Naive thymus-derived CD4-positive, alpha-beta T cell (primary cell): Measurements from ENCODE around the gene SUGP1. TPM values are rescaled to one million over a fixed set of nuclear protein-coding genes. Genes with fewer than 3 reads are reported as not detected.

Experiments used
- ATAC-seq: fragments of 150-1000 bp; cut with Tn5 transposase; 2 replicates; pipeline ENCODE4 v1.10.0; 2021; ENCODE audit warnings: mild to moderate bottlenecking, moderate library complexity
- CTCF ChIA-PET: fragments of 350-600 bp; sonication (Branson Sonifier 250); formaldehyde crosslinking; loops from one replicate; lab custom pipeline; 2021; ENCODE audit warnings: antibody characterized with exemption; lab: Charles Lee
- POLR2A ChIA-PET: fragments of 350-600 bp; sonication (Branson Sonifier 250); formaldehyde crosslinking; loops from one replicate; lab custom pipeline; 2021; ENCODE audit warnings: antibody characterized with exemption, inconsistent platforms; lab: Charles Lee
- DNase-seq, 9 donors: peaks; one replicate each; pipeline versions ENCODE4 v3.0.0 to v3.0.0-alpha.2; 2020 to 2022; ENCODE audit warnings: mixed read lengths in 1 of 9
- H3K27ac ChIP-seq: one replicate; pipeline ENCODE4 v1.7.0; 2013; ENCODE audit warnings: mild to moderate bottlenecking, low read depth, low read length, moderate library complexity
- H3K27me3 ChIP-seq, 2 donors: one replicate each; pipeline ENCODE4 v1.7.0; 2013; ENCODE audit warnings: low read length in 2 of 2, mild to moderate bottlenecking in 2 of 2, moderate library complexity in 2 of 2; ENCODE audit not compliant: control insufficient read depth in 2 of 2, insufficient read depth in 2 of 2
- H3K36me3 ChIP-seq, 3 experiments: 1 replicate in 2 of 3; 2 replicates in 1 of 3; pipeline ENCODE4 v1.7.0; 2013; ENCODE audit warnings: low read length in 3 of 3, mild to moderate bottlenecking in 3 of 3, moderate library complexity in 1 of 3; ENCODE audit not compliant: insufficient read depth in 3 of 3, control insufficient read depth in 2 of 3
- H3K4me1 ChIP-seq, 2 donors: one replicate each; pipeline ENCODE4 v1.7.0; 2013; ENCODE audit warnings: low read length in 2 of 2, mild to moderate bottlenecking in 2 of 2, moderate library complexity in 1 of 2; ENCODE audit not compliant: control insufficient read depth in 2 of 2, insufficient read depth in 2 of 2
- H3K4me3 ChIP-seq: 2 replicates; pipeline ENCODE4 v1.7.0; 2013; ENCODE audit warnings: mild to moderate bottlenecking, low read length
- H3K9me3 ChIP-seq, 3 experiments: 1 replicate in 2 of 3; 2 replicates in 1 of 3; pipeline ENCODE4 v1.7.0; 2013; ENCODE audit warnings: low read length in 3 of 3; ENCODE audit not compliant: control insufficient read depth in 2 of 3
- H3K27ac Mint-ChIP-seq, 9 donors: one replicate each; pipeline ENCODE4 v1.8.0; 2020 to 2022; ENCODE audit warnings: mixed read lengths in 9 of 9, mild to moderate bottlenecking in 8 of 9, moderate library complexity in 5 of 9, inconsistent platforms in 2 of 9
- H3K27me3 Mint-ChIP-seq, 5 donors: one replicate each; pipeline ENCODE4 v1.8.0; 2021 to 2022; ENCODE audit warnings: mixed read lengths in 5 of 5, mild to moderate bottlenecking in 1 of 5
- H3K36me3 Mint-ChIP-seq, 5 donors: one replicate each; pipeline ENCODE4 v1.8.0; 2020 to 2022; ENCODE audit warnings: mixed read lengths in 5 of 5, mild to moderate bottlenecking in 3 of 5, inconsistent platforms in 1 of 5
- H3K4me1 Mint-ChIP-seq, 7 donors: one replicate each; pipeline ENCODE4 v1.8.0; 2020 to 2022; ENCODE audit warnings: mixed read lengths in 7 of 7, mild to moderate bottlenecking in 3 of 7, inconsistent platforms in 1 of 7
- H3K4me3 Mint-ChIP-seq, 10 donors: one replicate each; pipeline ENCODE4 v1.8.0; 2020 to 2022; ENCODE audit warnings: mild to moderate bottlenecking in 10 of 10, mixed read lengths in 10 of 10, moderate library complexity in 6 of 10, inconsistent platforms in 2 of 10
- H3K9me3 Mint-ChIP-seq, 11 donors: one replicate each; pipeline ENCODE4 v1.8.0; 2020 to 2022; ENCODE audit warnings: mixed read lengths in 11 of 11, mild to moderate bottlenecking in 4 of 11, inconsistent platforms in 1 of 11, moderate library complexity in 1 of 11
- intact Hi-C, 2 donors: fragments of 100-400 bp; cut with micrococcal nuclease; formaldehyde crosslinking; loops; one replicate each; pipeline ENCODE4 v1.15.1; 2023
- polyA plus RNA-seq, 2 donors: library from polyadenylated mRNA; unstranded; fragments of 300-500 nt; fragmentation: Illumina TruSeq; gene quantifications; one replicate each; pipeline ENCODE4 v1.2.3, GENCODE V29; 2021
- total RNA-seq, 6 experiments: library from RNA in 5 of 6; stranded (reverse) in 5 of 6; gene quantifications; 1 replicate in 5 of 6; 2 replicates in 1 of 6; pipeline ENCODE4 v1.2.3 and lab custom pipeline; 2021 to 2026

Gene SUGP1
- total and polyA plus RNA-seq, 7 experiments from 2014 or later = 36.0 to 96.6 (median 59.7) TPM

GRCh38 chr19:19279062-19279612 is 41.2 kb downstream of the SUGP1 start:
- Mint-ChIP-seq H3K9me3 (no peaks in the 10 kb centered on the region), H3K27me3 (peaks cover 0 to 4% (median 2%) of the 10 kb centered on the region in 5 donors), H3K27ac (no peak overlapping the region), H3K36me3 (peaks cover 7 to 42% (median 19%) of the 10 kb centered on the region in 5 donors), H3K4me3 (no peak overlapping the region), H3K4me1 (peaks cover 0 to 2% (median 0%) of the 10 kb centered on the region in 7 donors)
- DNase-seq = no peak
- no peaks in the 10 kb centered on the region for H3K27me3 ChIP-seq
- no peaks in the 10 kb centered on the region for H3K4me1 ChIP-seq
- no peak for ATAC-seq
- CTCF ChIA-PET = no interaction called here
- intact Hi-C loops = no loop called here
- POLR2A ChIA-PET = interaction anchor here (0.6 kb wide), 1 partner anchor 402 kb away, joined by 3 read pairs; no protein-coding TSS in a partner anchor
- H3K27ac ChIP-seq = no peak overlapping the region
- H3K9me3 ChIP-seq = no peaks in the 10 kb centered on the region
- no peak overlapping the region for H3K4me3 ChIP-seq
- peaks cover 4 to 85% (median 20%) of the 10 kb centered on the region in 3 experiments for H3K36me3 ChIP-seq

- no peaks in the 10 kb centered on the region for H3K9me3 Mint-ChIP-seq
- POLR2A ChIA-PET = no interaction called here
- ATAC-seq = no peak
- H3K27ac Mint-ChIP-seq = no peak overlapping the region
- H3K27me3 Mint-ChIP-seq = peaks cover 5 to 12% (median 10%) of the 10 kb centered on the region in 5 donors
- no peak overlapping the region for H3K4me3 Mint-ChIP-seq
- H3K4me1 Mint-ChIP-seq = peaks cover 3 to 9% (median 6%) of the 10 kb centered on the region in 7 donors
- no peaks in the 10 kb centered on the region for H3K9me3 ChIP-seq
- peaks cover 4 to 78% (median 14%) of the 10 kb centered on the region in 3 experiments for H3K36me3 ChIP-seq
- peaks cover 4 to 38% (median 15%) of the 10 kb centered on the region in 5 donors for H3K36me3 Mint-ChIP-seq
- CTCF ChIA-PET = no interaction called here
- intact Hi-C loops = no loop called here
- no peaks in the 10 kb centered on the region for H3K27me3 ChIP-seq
- DNase-seq = no peak
- H3K27ac ChIP-seq = no peak overlapping the region
- no peaks in the 10 kb centered on the region for H3K4me1 ChIP-seq
- H3K4me3 ChIP-seq = no peak overlapping the region
Measured at GRCh38 chr19:19278315-19278714, 42.0 kb downstream of the SUGP1 start.

GRCh38 chr19:19276851-19277250 is 43.5 kb downstream of the SUGP1 start:
- Histone ChIP-seq H3K4me3 (no peak overlapping the region), H3K27ac (no peak overlapping the region), H3K36me3 (peaks cover 4 to 66% (median 14%) of the 10 kb centered on the region in 3 experiments), H3K9me3 (no peaks in the 10 kb centered on the region), H3K4me1 (no peaks in the 10 kb centered on the region), H3K27me3 (no peaks in the 10 kb centered on the region)
- intact Hi-C loops = no loop called here
- no peaks in the 10 kb centered on the region for H3K9me3 Mint-ChIP-seq
- H3K36me3 Mint-ChIP-seq = peaks cover 4 to 33% (median 15%) of the 10 kb centered on the region in 5 donors
- no peak overlapping the region for H3K4me3 Mint-ChIP-seq
- peaks cover 4 to 12% (median 10%) of the 10 kb centered on the region in 7 donors for H3K4me1 Mint-ChIP-seq
- no peak overlapping the region for H3K27ac Mint-ChIP-seq
- DNase-seq (no peak), ATAC-seq (no peak)
- H3K27me3 Mint-ChIP-seq = peaks cover 8 to 18% (median 18%) of the 10 kb centered on the region in 5 donors
- ChIA-PET CTCF (no interaction called here), POLR2A (no interaction called here)

GRCh38 chr19:19276386-19276785 is 43.9 kb downstream of the SUGP1 start:
- Histone ChIP-seq H3K27me3 (no peaks in the 10 kb centered on the region), H3K4me3 (no peak overlapping the region), H3K4me1 (no peaks in the 10 kb centered on the region), H3K9me3 (no peaks in the 10 kb centered on the region), H3K36me3 (peaks cover 4 to 61% (median 14%) of the 10 kb centered on the region in 3 experiments), H3K27ac (no peak overlapping the region)
- H3K4me1 Mint-ChIP-seq = peaks cover 4 to 12% (median 10%) of the 10 kb centered on the region in 7 donors
- ChIA-PET POLR2A (no interaction called here), CTCF (no interaction called here)
- H3K27ac Mint-ChIP-seq = peak overlapping the region in 1 of 9 donors; percentile 13
- intact Hi-C loops = no loop called here
- H3K27me3 Mint-ChIP-seq = peaks cover 11 to 21% (median 20%) of the 10 kb centered on the region in 5 donors
- no peak for ATAC-seq
- H3K36me3 Mint-ChIP-seq = peaks cover 4 to 28% (median 15%) of the 10 kb centered on the region in 5 donors
- no peak overlapping the region for H3K4me3 Mint-ChIP-seq
- no peak for DNase-seq
- no peaks in the 10 kb centered on the region for H3K9me3 Mint-ChIP-seq

GRCh38 chr19:19274716-19275565 is 45.4 kb downstream of the SUGP1 start:
- Mint-ChIP-seq H3K27ac (no peak overlapping the region), H3K4me3 (no peak overlapping the region), H3K4me1 (peaks cover 4 to 12% (median 10%) of the 10 kb centered on the region in 7 donors), H3K36me3 (peaks cover 0 to 18% (median 14%) of the 10 kb centered on the region in 5 donors), H3K9me3 (no peaks in the 10 kb centered on the region), H3K27me3 (peaks cover 11 to 26% (median 20%) of the 10 kb centered on the region in 5 donors)
- no peaks in the 10 kb centered on the region for H3K9me3 ChIP-seq
- H3K4me3 ChIP-seq = no peak overlapping the region
- intact Hi-C loops = no loop called here
- ChIA-PET CTCF (no interaction called here), POLR2A (no interaction called here)
- H3K27me3 ChIP-seq = no peaks in the 10 kb centered on the region
- peaks cover 4 to 46% (median 14%) of the 10 kb centered on the region in 3 experiments for H3K36me3 ChIP-seq
- no peaks in the 10 kb centered on the region for H3K4me1 ChIP-seq
- ATAC-seq (no peak), DNase-seq (no peak)
- H3K27ac ChIP-seq = no peak overlapping the region

- Histone ChIP-seq H3K9me3 (no peaks in the 10 kb centered on the region), H3K4me1 (no peaks in the 10 kb centered on the region), H3K27me3 (no peaks in the 10 kb centered on the region), H3K4me3 (no peak overlapping the region), H3K27ac (no peak overlapping the region), H3K36me3 (peaks cover 4 to 39% (median 9%) of the 10 kb centered on the region in 3 experiments)
- CTCF ChIA-PET = no interaction called here
- Mint-ChIP-seq H3K36me3 (peaks cover 0 to 16% (median 13%) of the 10 kb centered on the region in 5 donors), H3K4me1 (peaks cover 4 to 12% (median 10%) of the 10 kb centered on the region in 7 donors), H3K4me3 (no peak overlapping the region), H3K27me3 (peaks cover 11 to 26% (median 20%) of the 10 kb centered on the region in 5 donors), H3K9me3 (no peaks in the 10 kb centered on the region), H3K27ac (no peak overlapping the region)
- intact Hi-C loops = no loop called here
- DNase-seq (no peak), ATAC-seq (no peak)
- POLR2A ChIA-PET = no interaction called here
Measured at GRCh38 chr19:19274146-19274545, 46.2 kb downstream of the SUGP1 start.
